Astrocyte of the cerebellum (primary cell): ENCODE data around the gene SCD5.

Experiments used
- DNase-seq: peaks from one replicate; pipeline ENCODE4 v3.0.0-alpha.2; 2011; ENCODE audit warnings: low read depth
- H3K4me3 ChIP-seq: 2 replicates; pipeline ENCODE4 v1.5.1; 2011; ENCODE audit warnings: mild to moderate bottlenecking, low read depth, low read length, moderate library complexity
- CTCF ChIP-seq: IDR thresholded peaks from 2 replicates; pipeline ENCODE4 v1.5.1; 2012; ENCODE audit warnings: low read length, low read depth, moderate library complexity, mild to moderate bottlenecking; ENCODE audit errors: missing control alignments
- in situ Hi-C: cut with HindIII; loops from 2 replicates; pipeline ENCODE4 v1.10.0; 2017; ENCODE audit warnings: low sequenced_read_pairs

Gene SCD5

GRCh38 chr4:82715731-82716617 is 82.6 kb downstream of the SCD5 start:
- in situ Hi-C loops: no loop called here
- no peak for TF ChIP-seq CTCF
- DNase-seq: no peak
- H3K4me3 ChIP-seq: no peak overlapping the region

GRCh38 chr4:82713856-82714255 is 84.7 kb downstream of the SCD5 start:
- DNase-seq: no peak
- in situ Hi-C loops: no loop called here
- no peak overlapping the region for H3K4me3 ChIP-seq
- no peak for TF ChIP-seq CTCF

- in situ Hi-C loops: no loop called here
- DNase-seq: no peak
- no peak for TF ChIP-seq CTCF
- no peak overlapping the region for H3K4me3 ChIP-seq
Measured at GRCh38 chr4:82712561-82712960, 86.0 kb downstream of the SCD5 start.

- no peak overlapping the region for H3K4me3 ChIP-seq
- no peak for DNase-seq
- in situ Hi-C loops: no loop called here
- no peak for TF ChIP-seq CTCF
Measured at GRCh38 chr4:82711158-82711785, 87.3 kb downstream of the SCD5 start.

GRCh38 chr4:82710197-82710929 is 88.2 kb downstream of the SCD5 start:
- in situ Hi-C loops: no loop called here
- no peak for TF ChIP-seq CTCF
- no peak for DNase-seq
- H3K4me3 ChIP-seq: no peak overlapping the region

GRCh38 chr4:82708982-82709381 is 89.6 kb downstream of the SCD5 start:
- in situ Hi-C loops: no loop called here
- DNase-seq: no peak
- H3K4me3 ChIP-seq: no peak overlapping the region
- TF ChIP-seq CTCF: no peak
